Smooth muscle cell of bladder (primary cell): Measurements from ENCODE around the gene GIMAP4. TPM values are rescaled to one million over a fixed set of nuclear protein-coding genes. Genes with fewer than 3 reads are reported as not detected.

Experiments
- total RNA-seq: library from RNA; depleted of rRNA; stranded (reverse); fragments of >200 nt; gene quantifications from 2 replicates; pipeline ENCODE4 v1.2.3, GENCODE V29; 2014

Gene GIMAP4
- 0.28 TPM in 1 of 2 replicates, not detected in the other for total RNA-seq

GRCh38 chr7:150567169-150567568 is at the start of gene GIMAP4:
Gene GIMAP4, plus strand, starts transcription at chr7:150567390. Its CDS starts 2,512 bp downstream, at chr7:150569902.

Other genes with a start within 250 kb of the GIMAP4 start
- 0.85 and 1.6 TPM in 2 replicates for gene LRRC61, start 244.0 kb upstream of the GIMAP4 start, total RNA-seq
- 1.6 and 3.2 TPM in 2 replicates for gene ACTR3C, start 243.8 kb upstream of the GIMAP4 start, total RNA-seq
- 46.9 and 66.8 TPM in 2 replicates for gene RARRES2, start 225.8 kb upstream of the GIMAP4 start, total RNA-seq
- gene REPIN1, start 198.6 kb upstream of the GIMAP4 start, total RNA-seq = 34.6 and 38.4 TPM in 2 replicates
- gene ZNF775, start 188.1 kb upstream of the GIMAP4 start, total RNA-seq = 4.8 and 6.7 TPM in 2 replicates
- 0.09 TPM in 1 of 2 replicates, not detected in the other for gene GIMAP8, start 116.8 kb upstream of the GIMAP4 start, total RNA-seq
- gene GIMAP7, start 52.5 kb upstream of the GIMAP4 start, total RNA-seq = 0.09 TPM in 1 of 2 replicates, not detected in the other
- 0.14 and 0.18 TPM in 2 replicates for gene GIMAP6, start 65.0 kb downstream of the GIMAP4 start, total RNA-seq
- 0.55 and 1.1 TPM in 2 replicates for gene GIMAP2, start 118.3 kb downstream of the GIMAP4 start, total RNA-seq
- gene GIMAP1, start 149.2 kb downstream of the GIMAP4 start, total RNA-seq = under 0.01 TPM in 2 replicates
- 0.09 and 0.14 TPM in 2 replicates for gene GIMAP5, start 170.0 kb downstream of the GIMAP4 start, total RNA-seq
- gene TMEM176B, start 233.0 kb downstream of the GIMAP4 start, total RNA-seq = 3.8 and 156 TPM in 2 replicates
- gene TMEM176A, start 233.4 kb downstream of the GIMAP4 start, total RNA-seq = 1.1 and 70.8 TPM in 2 replicates